ENCODE data around the gene KIFC1.

KIFC1 gene

DNA sequence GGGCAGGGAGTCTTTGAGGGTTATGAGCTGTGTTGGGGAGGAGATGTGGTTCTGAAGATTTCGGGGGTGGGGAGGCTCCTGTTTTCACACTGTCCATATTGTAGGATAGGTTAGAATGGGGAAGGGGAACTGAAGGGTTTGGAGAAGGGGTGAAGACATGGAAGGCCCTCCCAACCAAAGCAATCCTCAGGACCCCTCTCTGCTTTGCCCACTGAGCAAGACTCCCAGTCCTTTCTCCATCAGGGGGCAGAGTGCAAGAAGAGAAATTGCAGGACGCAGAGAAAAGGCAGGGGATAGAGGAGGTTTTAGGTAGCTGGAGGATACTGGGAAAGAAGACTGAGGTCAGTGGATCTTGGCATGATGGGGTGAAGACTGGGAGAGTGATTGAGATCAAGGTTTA, 32.2 kb downstream of the KIFC1 start:
- Histone ChIP-seq H3K18ac (ENCODE audit: low read depth in 1 of 2, low read length in 2 of 2) (no peak overlapping the region), H3K14ac (ENCODE audit: low read length in 2 of 2) (no peak overlapping the region), H2AK5ac (ENCODE audit: low read length, severe bottlenecking) (no peak overlapping the region), H3K23ac (ENCODE audit: low read length in 2 of 2) (no peak overlapping the region), H2BK120ac (ENCODE audit: low read depth, low read length) (no peak overlapping the region), H4K91ac (ENCODE audit: low read length) (no peak overlapping the region), H2BK15ac (ENCODE audit: low read depth, poor library complexity, severe bottlenecking) (no peak overlapping the region), H3K9me3 (ENCODE audit: control insufficient read depth, low read length) (no peaks in the 10 kb centered on the region), H3K27ac (ENCODE audit: low read length, poor library complexity, severe bottlenecking) (no peak overlapping the region), H2AFZ (ENCODE audit: low read depth, low read length) (no peak overlapping the region), H3K4ac (ENCODE audit: low read depth in 1 of 2, low read length in 2 of 2) (no peak overlapping the region), H3K4me3 (ENCODE audit: insufficient read depth in 1 of 2, low read depth in 1 of 2, low read length in 2 of 2) (no peak overlapping the region), H3K4me1 (ENCODE audit: control insufficient read depth, insufficient read depth, low read depth, low read length) (peaks cover 29% of the 10 kb centered on the region), H3K79me1 (replicated peaks; ENCODE audit: low read length, poor library complexity, severe bottlenecking) (peaks cover 26% of the 10 kb centered on the region), H3K27me3 (ENCODE audit: control insufficient read depth in 1 of 2, insufficient read depth in 1 of 2, low read length in 2 of 2) (no peaks in the 10 kb centered on the region), H4K8ac (ENCODE audit: low read length) (no peak overlapping the region), H3K36me3 (ENCODE audit: control insufficient read depth in 1 of 2, insufficient read depth in 2 of 2, low read depth in 1 of 2, low read length in 2 of 2) (peaks cover 12 to 32% of the 10 kb centered on the region in 2 experiments), H3K9ac (ENCODE audit: low read length) (no peak overlapping the region), H2BK12ac (ENCODE audit: low read length in 2 of 2) (no peak overlapping the region), H2BK5ac (ENCODE audit: low read depth, low read length, poor library complexity, severe bottlenecking) (no peak overlapping the region), H3K4me2 (ENCODE audit: low read length, poor library complexity, severe bottlenecking) (no peak overlapping the region)
- whole genome bisulfite sequencing: 98% methylated on average over 1 of the region's 2 CpGs
- DNase-seq: no peak

DNA sequence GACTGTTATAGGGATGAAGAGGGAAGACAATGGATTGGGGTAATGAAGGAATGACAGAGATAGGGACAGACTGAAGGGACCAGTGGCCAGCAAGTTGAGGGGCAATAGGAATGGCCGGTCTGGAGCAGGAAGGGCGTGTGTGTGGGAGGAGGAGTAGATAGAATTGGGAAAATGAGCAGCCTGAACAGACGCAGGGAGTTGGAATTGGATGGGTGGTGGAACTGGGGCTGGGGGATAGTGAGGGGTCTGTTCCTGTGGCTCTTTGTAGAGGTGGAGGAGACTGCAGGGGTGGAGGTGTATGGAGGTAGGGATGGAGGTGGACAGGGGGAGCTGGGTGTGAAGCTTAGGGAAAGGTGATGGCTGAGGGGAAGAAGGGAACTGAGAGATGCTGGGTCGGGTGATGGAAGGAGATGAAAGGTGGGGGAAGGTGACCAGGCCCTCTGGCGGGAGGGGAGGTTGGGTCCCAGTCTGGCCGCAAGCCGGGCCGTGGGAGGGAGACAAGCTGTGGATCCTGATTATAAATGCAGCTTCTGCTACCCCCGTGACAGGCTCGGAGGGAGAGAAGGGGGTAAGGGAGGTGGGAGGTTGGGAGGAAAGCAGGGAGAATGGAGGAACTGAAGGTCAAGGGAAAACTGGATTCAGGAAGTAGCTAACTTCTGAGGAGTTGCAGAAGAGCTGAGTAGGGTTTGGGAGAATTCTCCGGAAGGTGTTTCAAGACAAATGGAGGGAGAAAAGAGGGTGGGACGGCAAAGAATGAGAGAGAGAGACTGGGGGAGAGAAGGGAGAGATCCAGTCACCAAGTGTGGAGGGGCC, 33.4 kb downstream of the KIFC1 start:
- Histone ChIP-seq H3K27me3 (ENCODE audit: control insufficient read depth in 1 of 2, insufficient read depth in 1 of 2, low read length in 2 of 2) (no peaks in the 10 kb centered on the region), H4K91ac (ENCODE audit: low read length) (peak overlapping the region; percentile 52), H2BK120ac (ENCODE audit: low read depth, low read length) (no peak overlapping the region), H3K4me2 (ENCODE audit: low read length, poor library complexity, severe bottlenecking) (peak overlapping the region; percentile 78), H3K9me3 (ENCODE audit: control insufficient read depth, low read length) (no peaks in the 10 kb centered on the region), H3K9ac (ENCODE audit: low read length) (peak overlapping the region; percentile 87), H4K8ac (ENCODE audit: low read length) (peak overlapping the region; percentile 59), H3K18ac (ENCODE audit: low read depth in 1 of 2, low read length in 2 of 2) (peak overlapping the region; percentile 3 to 90), H2BK15ac (ENCODE audit: low read depth, poor library complexity, severe bottlenecking) (peak overlapping the region; percentile 87), H3K4me3 (ENCODE audit: insufficient read depth in 1 of 2, low read depth in 1 of 2, low read length in 2 of 2) (peak overlapping the region; percentile 60 to 78), H3K23ac (ENCODE audit: low read length in 2 of 2) (peak overlapping the region in 1 of 2 experiments; percentile 61), H3K4ac (ENCODE audit: low read depth in 1 of 2, low read length in 2 of 2) (peak overlapping the region; percentile 45 to 70), H3K14ac (ENCODE audit: low read length in 2 of 2) (peak overlapping the region in 1 of 2 experiments; percentile 87), H3K4me1 (ENCODE audit: control insufficient read depth, insufficient read depth, low read depth, low read length) (peaks cover 32% of the 10 kb centered on the region), H2BK12ac (ENCODE audit: low read length in 2 of 2) (peak overlapping the region in 1 of 2 experiments; percentile 72), H3K79me1 (replicated peaks; ENCODE audit: low read length, poor library complexity, severe bottlenecking) (peaks cover 20% of the 10 kb centered on the region), H3K27ac (ENCODE audit: low read length, poor library complexity, severe bottlenecking) (peak overlapping the region; percentile 81), H2AK5ac (ENCODE audit: low read length, severe bottlenecking) (peak overlapping the region; percentile 71), H2AFZ (ENCODE audit: low read depth, low read length) (no peak overlapping the region), H3K36me3 (ENCODE audit: control insufficient read depth in 1 of 2, insufficient read depth in 2 of 2, low read depth in 1 of 2, low read length in 2 of 2) (peaks cover 12 to 34% of the 10 kb centered on the region in 2 experiments), H2BK5ac (ENCODE audit: low read depth, low read length, poor library complexity, severe bottlenecking) (no peak overlapping the region)
- WGBS: 23% methylated on average over 12 of the region's 12 CpGs
- DNase-seq: no peak

DNA sequence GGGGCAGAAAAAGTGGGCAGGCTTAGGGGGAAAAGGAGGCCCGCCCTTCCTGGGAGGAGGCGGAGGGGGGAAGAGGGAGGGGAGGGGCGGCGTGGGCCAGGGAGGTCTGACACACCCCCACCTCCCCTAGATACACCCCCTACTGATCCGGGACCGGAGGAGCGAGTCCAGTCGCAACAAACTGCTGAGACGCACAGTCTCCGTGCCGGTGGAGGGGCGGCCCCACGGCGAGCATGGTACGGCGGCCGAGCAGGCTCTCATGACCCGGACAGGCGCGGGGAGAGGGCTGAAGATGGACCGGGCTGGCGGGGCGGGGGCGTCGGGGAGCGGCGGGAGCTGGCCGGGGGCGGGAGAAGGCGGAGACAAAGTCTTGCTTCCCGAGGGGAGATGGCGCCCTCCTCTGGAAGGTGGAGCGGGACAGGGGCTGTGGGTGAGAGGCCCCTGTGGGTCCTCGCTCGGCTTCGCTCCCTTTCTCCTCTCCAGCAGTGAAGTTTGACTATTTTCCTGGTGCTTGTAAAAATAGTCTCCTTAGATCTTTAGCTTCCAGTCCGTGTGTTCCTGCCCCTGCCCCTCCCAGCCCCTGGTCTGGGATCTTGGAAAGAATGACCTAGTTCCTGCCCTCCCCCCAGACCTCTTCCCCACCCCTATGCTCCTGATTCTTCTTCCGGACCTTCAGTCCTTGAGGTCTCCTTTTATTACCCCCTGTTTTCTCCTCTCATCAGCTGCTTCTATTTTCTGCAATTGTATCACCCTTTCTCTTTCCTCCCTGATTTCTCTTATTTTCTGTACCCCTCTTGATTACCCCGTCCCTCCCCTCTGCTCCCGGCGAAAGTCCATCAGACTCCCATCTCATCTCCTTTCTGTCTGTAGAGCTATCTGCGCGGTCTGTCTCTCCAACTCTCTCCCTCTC, 34.3 kb downstream of the KIFC1 start:
- H3K27me3 ChIP-seq (ENCODE audit: control insufficient read depth in 1 of 2, insufficient read depth in 1 of 2, low read length in 2 of 2): no peaks in the 10 kb centered on the region
- H3K18ac ChIP-seq (ENCODE audit: low read depth in 1 of 2, low read length in 2 of 2): peak overlapping the region; percentile 45 to 90
- peak overlapping the region in 1 of 2 experiments; percentile 45 for H3K4ac ChIP-seq (ENCODE audit: low read depth in 1 of 2, low read length in 2 of 2)
- no peak overlapping the region for H2BK120ac ChIP-seq (ENCODE audit: low read depth, low read length)
- peaks cover 20% of the 10 kb centered on the region for H3K79me1 ChIP-seq (replicated peaks; ENCODE audit: low read length, poor library complexity, severe bottlenecking)
- peak overlapping the region; percentile 78 for H3K4me2 ChIP-seq (ENCODE audit: low read length, poor library complexity, severe bottlenecking)
- H2BK5ac ChIP-seq (ENCODE audit: low read depth, low read length, poor library complexity, severe bottlenecking): no peak overlapping the region
- peaks cover 38% of the 10 kb centered on the region for H3K4me1 ChIP-seq (ENCODE audit: control insufficient read depth, insufficient read depth, low read depth, low read length)
- H4K8ac ChIP-seq (ENCODE audit: low read length): peak overlapping the region; percentile 39
- H3K23ac ChIP-seq (ENCODE audit: low read length in 2 of 2): no peak overlapping the region
- under 1% methylated on average over 25 of the region's 43 CpGs for WGBS
- no peak overlapping the region for H2BK12ac ChIP-seq (ENCODE audit: low read length in 2 of 2)
- peak overlapping the region; percentile 44 for H4K91ac ChIP-seq (ENCODE audit: low read length)
- H2AK5ac ChIP-seq (ENCODE audit: low read length, severe bottlenecking): no peak overlapping the region
- no peaks in the 10 kb centered on the region for H3K9me3 ChIP-seq (ENCODE audit: control insufficient read depth, low read length)
- peak overlapping the region; percentile 85 for H3K27ac ChIP-seq (ENCODE audit: low read length, poor library complexity, severe bottlenecking)
- peak overlapping the region; percentile 87 for H3K9ac ChIP-seq (ENCODE audit: low read length)
- no peak overlapping the region for H3K14ac ChIP-seq (ENCODE audit: low read length in 2 of 2)
- H3K36me3 ChIP-seq (ENCODE audit: control insufficient read depth in 1 of 2, insufficient read depth in 2 of 2, low read depth in 1 of 2, low read length in 2 of 2): peaks cover 12 to 34% of the 10 kb centered on the region in 2 experiments
- peak overlapping the region; percentile 60 to 78 for H3K4me3 ChIP-seq (ENCODE audit: insufficient read depth in 1 of 2, low read depth in 1 of 2, low read length in 2 of 2)
- DNase-seq: peak; percentile 87
- no peak overlapping the region for H2BK15ac ChIP-seq (ENCODE audit: low read depth, poor library complexity, severe bottlenecking)
- no peak overlapping the region for H2AFZ ChIP-seq (ENCODE audit: low read depth, low read length)

Measured in mesenchymal stem cell (in vitro differentiated cells and primary cell).